HepG2 (cell line): ENCODE measurements around the gene HSP90AB1. TPM values are rescaled to one million over a fixed set of nuclear protein-coding genes. Genes with fewer than 3 reads are reported as not detected.

Source experiments
- AHR ChIP-seq: IDR thresholded peaks from 2 replicates; pipeline ENCODE4 v1.6.1; 2018; ENCODE audit warnings: missing genetic modification reagents, missing compliant biosample characterization
- ARNTL ChIP-seq: sonication (generic); formaldehyde crosslinking; IDR thresholded peaks from 2 replicates; pipeline ENCODE4 v1.4.0; 2020; ENCODE audit warnings: mild to moderate bottlenecking, missing genetic modification reagents
- ATF7 ChIP-seq, 2 experiments: fragments of 450-650 bp in 1 of 2; sonication (generic) in 1 of 2; formaldehyde crosslinking in 1 of 2; IDR thresholded peaks; 2 replicates each; pipeline versions ENCODE4 v1.4.0 to v1.6.1; 2016 to 2020; ENCODE audit warnings: antibody characterized with exemption in 1 of 2, mild to moderate bottlenecking in 1 of 2, missing genetic modification reagents in 1 of 2
- CEBPG ChIP-seq: IDR thresholded peaks from 2 replicates; pipeline ENCODE4 v1.6.1; 2016
- HOXA3 ChIP-seq: sonication (generic); formaldehyde crosslinking; IDR thresholded peaks from 2 replicates; pipeline ENCODE4 v1.5.0; 2020; ENCODE audit warnings: missing genetic modification reagents
- HOXA5 ChIP-seq: sonication (generic); formaldehyde crosslinking; IDR thresholded peaks from 2 replicates; pipeline ENCODE4 v1.4.0; 2020; ENCODE audit warnings: missing genetic modification reagents
- JDP2 ChIP-seq: sonication (generic); formaldehyde crosslinking; IDR thresholded peaks from 2 replicates; pipeline ENCODE4 v1.8.1; 2022; ENCODE audit warnings: missing genetic modification reagents, borderline replicate concordance
- KLF6 ChIP-seq: IDR thresholded peaks from 2 replicates; pipeline ENCODE4 v1.8.0; 2016; ENCODE audit warnings: missing biosample characterization, missing genetic modification reagents
- NR1H2 ChIP-seq: sonication (generic); formaldehyde crosslinking; IDR thresholded peaks from 2 replicates; pipeline ENCODE4 v1.8.1; 2022; ENCODE audit warnings: low read depth, missing genetic modification reagents, borderline replicate concordance
- PHF21A ChIP-seq: sonication (generic); formaldehyde crosslinking; IDR thresholded peaks from 2 replicates; pipeline ENCODE4 v1.5.0; 2020; ENCODE audit warnings: mild to moderate bottlenecking, missing genetic modification reagents
- SIX4 ChIP-seq: sonication (generic); formaldehyde crosslinking; IDR thresholded peaks from 2 replicates; pipeline ENCODE4 v1.4.0; 2020; ENCODE audit warnings: missing genetic modification reagents
- SMC3 ChIP-seq: IDR thresholded peaks from 2 replicates; pipeline ENCODE4 v1.6.1; 2011; ENCODE audit warnings: low read length, improper control_type of control experiment
- SP140L ChIP-seq: sonication (generic); formaldehyde crosslinking; IDR thresholded peaks from 2 replicates; pipeline ENCODE4 v1.4.0; 2020; ENCODE audit warnings: missing genetic modification reagents, borderline replicate concordance
- TFDP2 ChIP-seq: sonication (generic); formaldehyde crosslinking; IDR thresholded peaks from 2 replicates; pipeline ENCODE4 v1.4.0; 2020; ENCODE audit warnings: missing genetic modification reagents
- TGIF2 ChIP-seq: IDR thresholded peaks from 2 replicates; pipeline ENCODE4 v1.6.1; 2016; ENCODE audit warnings: control low read depth, missing compliant biosample characterization
- ZNF501 ChIP-seq: sonication (generic); formaldehyde crosslinking; IDR thresholded peaks from 2 replicates; pipeline ENCODE4 v1.5.1; 2020; ENCODE audit warnings: mild to moderate bottlenecking, moderate library complexity, missing genetic modification reagents
- ZNF644 ChIP-seq: IDR thresholded peaks from 2 replicates; pipeline ENCODE4 v1.6.1; 2016; ENCODE audit warnings: low read depth
- ZNF709 ChIP-seq: sonication (generic); formaldehyde crosslinking; IDR thresholded peaks from 2 replicates; pipeline ENCODE4 v1.5.0; 2020; ENCODE audit warnings: mild to moderate bottlenecking, missing genetic modification reagents
- polyA plus RNA-seq, 8 experiments: library from polyadenylated mRNA; depleted of rRNA in 3 of 8; stranded (reverse) in 7 of 8; unstranded in 1 of 8; fragments of >200 nt; fragmentation: Illumina TruSeq in 4 of 8; extraction: Trizol in 4 of 8; gene quantifications; 2 replicates each; pipeline versions ENCODE4 v1.2.1 to v1.2.3, GENCODE V29; 2011 to 2016; ENCODE audit warnings: low read depth in 4 of 8, missing spikeins in 1 of 8, mixed read lengths in 1 of 8; ENCODE audit not compliant: insufficient read depth in 1 of 8
- total RNA-seq, 5 experiments: library from RNA; depleted of rRNA; stranded (reverse); fragments of >200 nt; fragmentation: Illumina TruSeq; extraction: Trizol; gene quantifications; 2 replicates each; pipeline ENCODE4 v1.2.3, GENCODE V29; 2016; ENCODE audit warnings: low read depth in 1 of 5
- TF ChIP-seq, protein P1 (sequence below), 2 experiments: sonication (generic) in 1 of 2; formaldehyde crosslinking in 1 of 2; IDR thresholded peaks; 2 replicates each; pipeline versions ENCODE4 v1.6.1 to v1.9.0; 2014 to 2022; ENCODE audit warnings: antibody characterized with exemption in 1 of 2, borderline replicate concordance in 1 of 2, inconsistent platforms in 1 of 2, low read depth in 1 of 2, missing genetic modification reagents in 1 of 2
- TF ChIP-seq, protein P2 (sequence below): sonication (generic); formaldehyde crosslinking; IDR thresholded peaks from 2 replicates; pipeline ENCODE4 v1.8.0; 2022; ENCODE audit warnings: missing genetic modification reagents, mild to moderate bottlenecking, inconsistent platforms, borderline replicate concordance
- TF ChIP-seq, protein P3 (sequence below): IDR thresholded peaks from 2 replicates; pipeline ENCODE4 v1.6.1; 2016; ENCODE audit warnings: missing genetic modification reagents, missing compliant biosample characterization

The HSP90AB1 gene
- total and polyA plus RNA-seq, 2 of the 13 experiments (the other 11 are each of a cell fraction or from before 2014, with no cell fraction given): 1,325 to 1,472 TPM

GRCh38 chr6:44237813-44238433, 9.0 kb upstream of the HSP90AB1 start (continued):
- TF ChIP-seq SMC3 (peak; percentile 31; the same call in 1 of the 2 replicates), ZNF501 (CRISPR knock-in tag) (peak; percentile 82), KLF6 (peak; percentile 52; the same call in 1 of the 2 replicates), ZNF709 (CRISPR knock-in tag) (peak; percentile 69; the same call in 1 of the 2 replicates), HOXA5 (CRISPR knock-in tag) (no peak; the same call in 1 of the 2 replicates), ZNF644 (no peak), ATF7 (IDR thresholded peaks at IDR 0.05) (peak; percentile 91; the same call in 1 of the 2 replicates), ATF7 (CRISPR knock-in tag; IDR thresholded peaks at IDR 0.05) (peak; percentile 99), TGIF2 (CRISPR knock-in tag) (0 out of 2 replicates have a peak, but pooled peaks have one; percentile 14), AHR (CRISPR knock-in tag) (0 out of 2 replicates have a peak, but pooled peaks have one; percentile 40), SP140L (CRISPR knock-in tag) (peak; percentile 89; the same call in 1 of the 2 replicates), PHF21A (CRISPR knock-in tag) (peak; percentile 59; the same call in 1 of the 2 replicates), TFDP2 (CRISPR knock-in tag) (peak; percentile 58; the same call in 1 of the 2 replicates), CEBPG (CRISPR knock-in tag) (peak; percentile 55), HOXA3 (CRISPR knock-in tag) (peak; percentile 32; the same call in 1 of the 2 replicates), SIX4 (CRISPR knock-in tag) (peak; percentile 19; the same call in 1 of the 2 replicates), NR1H2 (CRISPR knock-in tag) (no peak), JDP2 (no peak), ARNTL (CRISPR knock-in tag) (peak; percentile 42; the same call in 1 of the 2 replicates)
- TF ChIP-seq, protein P1, sequence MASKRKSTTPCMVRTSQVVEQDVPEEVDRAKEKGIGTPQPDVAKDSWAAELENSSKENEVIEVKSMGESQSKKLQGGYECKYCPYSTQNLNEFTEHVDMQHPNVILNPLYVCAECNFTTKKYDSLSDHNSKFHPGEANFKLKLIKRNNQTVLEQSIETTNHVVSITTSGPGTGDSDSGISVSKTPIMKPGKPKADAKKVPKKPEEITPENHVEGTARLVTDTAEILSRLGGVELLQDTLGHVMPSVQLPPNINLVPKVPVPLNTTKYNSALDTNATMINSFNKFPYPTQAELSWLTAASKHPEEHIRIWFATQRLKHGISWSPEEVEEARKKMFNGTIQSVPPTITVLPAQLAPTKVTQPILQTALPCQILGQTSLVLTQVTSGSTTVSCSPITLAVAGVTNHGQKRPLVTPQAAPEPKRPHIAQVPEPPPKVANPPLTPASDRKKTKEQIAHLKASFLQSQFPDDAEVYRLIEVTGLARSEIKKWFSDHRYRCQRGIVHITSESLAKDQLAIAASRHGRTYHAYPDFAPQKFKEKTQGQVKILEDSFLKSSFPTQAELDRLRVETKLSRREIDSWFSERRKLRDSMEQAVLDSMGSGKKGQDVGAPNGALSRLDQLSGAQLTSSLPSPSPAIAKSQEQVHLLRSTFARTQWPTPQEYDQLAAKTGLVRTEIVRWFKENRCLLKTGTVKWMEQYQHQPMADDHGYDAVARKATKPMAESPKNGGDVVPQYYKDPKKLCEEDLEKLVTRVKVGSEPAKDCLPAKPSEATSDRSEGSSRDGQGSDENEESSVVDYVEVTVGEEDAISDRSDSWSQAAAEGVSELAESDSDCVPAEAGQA (IDR thresholded peaks at IDR 0.05; ENCODE audit: low read depth): peak; percentile 31; the same call in 1 of the 2 replicates
- TF ChIP-seq, protein P1 (CRISPR knock-in tag; IDR thresholded peaks at IDR 0.05; ENCODE audit: borderline replicate concordance): 0 out of 2 replicates have a peak, but pooled peaks have one; percentile 60
- TF ChIP-seq, protein P2, sequence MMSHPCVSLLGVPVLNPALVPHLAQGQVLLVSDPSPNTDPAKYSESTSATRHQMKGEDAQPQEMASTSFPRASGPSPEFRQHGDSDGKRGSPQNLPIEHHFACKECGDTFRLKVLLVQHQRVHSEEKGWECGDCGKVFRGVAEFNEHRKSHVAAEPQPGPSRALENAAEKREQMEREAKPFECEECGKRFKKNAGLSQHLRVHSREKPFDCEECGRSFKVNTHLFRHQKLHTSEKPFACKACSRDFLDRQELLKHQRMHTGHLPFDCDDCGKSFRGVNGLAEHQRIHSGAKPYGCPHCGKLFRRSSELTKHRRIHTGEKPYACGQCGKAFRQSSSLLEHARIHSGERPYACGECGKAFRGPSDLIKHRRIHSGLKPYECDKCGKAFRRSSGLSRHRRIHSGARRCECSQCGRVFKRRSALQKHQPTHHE: peak; percentile 82; the same call in 1 of the 2 replicates
- TF ChIP-seq, protein P3, sequence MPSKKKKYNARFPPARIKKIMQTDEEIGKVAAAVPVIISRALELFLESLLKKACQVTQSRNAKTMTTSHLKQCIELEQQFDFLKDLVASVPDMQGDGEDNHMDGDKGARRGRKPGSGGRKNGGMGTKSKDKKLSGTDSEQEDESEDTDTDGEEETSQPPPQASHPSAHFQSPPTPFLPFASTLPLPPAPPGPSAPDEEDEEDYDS: no peak
